Right lobe of liver (tissue), 4 donors: Measurements from ENCODE around the gene MBNL2.

Experiments used
- POLR2A ChIP-seq: fragments of 450-650 bp; IDR thresholded peaks from one replicate; pipeline ENCODE4 v1.6.1; 2017; ENCODE audit warnings: antibody characterized with exemption, mild to moderate bottlenecking
- TF ChIP-seq, protein P1 (sequence below), 4 donors: fragments of 200-600 bp in 3 of 4; fragments of 450-650 bp in 1 of 4; IDR thresholded peaks; one replicate each; pipeline versions ENCODE4 v1.5.1 to v1.8.0; 2016 to 2022; ENCODE audit warnings: antibody characterized with exemption in 4 of 4, mild to moderate bottlenecking in 2 of 4
- donor health status: DM: no; HTN: no; CAD: no.
- donor health status: DM: no; HTN: no; CAD: no.
- donor health status: DM: no; HTN: yes; CAD: no.

DNA sequence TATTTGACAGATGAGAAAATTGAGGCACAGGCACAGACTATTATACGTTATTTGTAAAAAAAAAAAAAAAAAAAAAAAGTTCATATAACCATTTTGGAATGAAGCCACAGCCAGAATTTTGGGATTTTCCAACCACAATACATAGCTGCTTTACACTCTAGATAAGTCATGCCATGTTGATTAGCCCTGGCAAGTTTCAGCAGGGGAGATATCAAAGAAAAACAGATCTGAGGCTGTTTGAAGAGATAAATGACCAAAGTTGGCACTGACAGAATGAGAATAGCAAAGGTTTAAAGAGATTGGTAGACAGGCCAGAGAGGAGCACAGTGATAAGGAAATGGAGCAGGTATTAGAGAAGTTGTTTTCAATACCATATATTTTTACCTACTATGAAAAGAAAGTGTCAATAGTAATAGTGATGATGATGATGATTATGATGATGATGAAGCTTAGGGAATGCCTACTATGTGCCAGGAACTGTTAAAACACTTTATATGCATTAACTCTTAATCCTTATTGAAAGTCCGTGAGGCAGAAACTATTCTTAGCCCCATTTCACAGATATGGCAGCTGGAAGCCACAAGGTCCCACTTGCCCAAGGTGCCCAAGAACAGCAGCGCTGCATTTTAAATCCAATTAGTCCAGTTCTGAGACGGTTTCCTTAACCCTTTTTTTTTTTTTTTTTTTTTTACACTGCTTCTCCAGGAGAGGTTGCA, 105.5 kb downstream of the MBNL2 start:
- TF ChIP-seq, protein P1, sequence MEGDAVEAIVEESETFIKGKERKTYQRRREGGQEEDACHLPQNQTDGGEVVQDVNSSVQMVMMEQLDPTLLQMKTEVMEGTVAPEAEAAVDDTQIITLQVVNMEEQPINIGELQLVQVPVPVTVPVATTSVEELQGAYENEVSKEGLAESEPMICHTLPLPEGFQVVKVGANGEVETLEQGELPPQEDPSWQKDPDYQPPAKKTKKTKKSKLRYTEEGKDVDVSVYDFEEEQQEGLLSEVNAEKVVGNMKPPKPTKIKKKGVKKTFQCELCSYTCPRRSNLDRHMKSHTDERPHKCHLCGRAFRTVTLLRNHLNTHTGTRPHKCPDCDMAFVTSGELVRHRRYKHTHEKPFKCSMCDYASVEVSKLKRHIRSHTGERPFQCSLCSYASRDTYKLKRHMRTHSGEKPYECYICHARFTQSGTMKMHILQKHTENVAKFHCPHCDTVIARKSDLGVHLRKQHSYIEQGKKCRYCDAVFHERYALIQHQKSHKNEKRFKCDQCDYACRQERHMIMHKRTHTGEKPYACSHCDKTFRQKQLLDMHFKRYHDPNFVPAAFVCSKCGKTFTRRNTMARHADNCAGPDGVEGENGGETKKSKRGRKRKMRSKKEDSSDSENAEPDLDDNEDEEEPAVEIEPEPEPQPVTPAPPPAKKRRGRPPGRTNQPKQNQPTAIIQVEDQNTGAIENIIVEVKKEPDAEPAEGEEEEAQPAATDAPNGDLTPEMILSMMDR (IDR thresholded peaks at IDR 0.05): no peak
- TF ChIP-seq POLR2A: no peak
